Measurements from ENCODE around the gene BOLA2B.
A peak's percentile ranks its signal among the peaks of the same experiment; 100 is the strongest.
"Not testable (repeated sequence)": the region's sequence is repeated elsewhere in the genome, so short reads cannot be mapped to it uniquely, and the experiment has no call there.

The BOLA2B gene

GRCh38 chr16:30193615-30194014 is at the start of gene BOLA2B, which contains the start of gene SLX1A:
BOLA2B (minus strand) TSS chr16:30193666; CDS start chr16:30193595, 71 bp downstream.
SLX1A (plus strand) TSS chr16:30193875; CDS start chr16:30194085, 210 bp downstream.
- peak within 1 kb of the TSS; percentile 44 to 70 (median 58) for H3K4me3 ChIP-seq
- peak within 1 kb of the TSS; percentile 65 to 87 (median 75); a peak in 20 of 22 replicates for H3K4me2 ChIP-seq
- H3K9me3 ChIP-seq (replicated peaks in 1 of 11); H3K27ac ChIP-seq; H4K20me1 ChIP-seq; H3K4me1 ChIP-seq; H3K36me3 ChIP-seq; H3K27me3 ChIP-seq: not testable (repeated sequence)
- peak within 1 kb of the TSS in 9 of 11 experiments; percentile 54 to 71 (median 60); a peak in 11 of 22 replicates for H3K9ac ChIP-seq

DNA sequence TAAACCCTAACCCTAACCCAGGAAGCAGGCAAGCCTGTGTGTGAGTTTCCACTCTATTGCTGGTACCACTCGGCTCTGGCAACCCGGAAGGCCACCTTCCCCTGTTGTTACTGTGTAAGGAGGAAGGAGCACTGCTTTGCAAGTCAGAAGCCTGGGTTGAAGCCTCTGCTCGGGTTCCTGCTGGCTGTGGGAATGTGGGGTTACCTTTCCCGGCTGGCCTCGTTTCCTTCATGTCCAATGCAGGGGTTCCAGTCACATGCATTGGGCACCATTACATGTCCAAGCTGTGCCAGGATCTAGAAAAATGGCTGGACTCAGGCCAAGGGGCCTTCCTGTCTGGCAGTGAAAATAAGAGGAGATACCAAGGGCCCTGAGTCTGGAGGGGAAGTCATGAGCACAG is 23.6 kb upstream of the BOLA2B start:
- not testable (repeated sequence) for H3K4me1 ChIP-seq; H4K20me1 ChIP-seq; H3K4me3 ChIP-seq; H3K27me3 ChIP-seq; H3K9me3 ChIP-seq (replicated peaks in 1 of 11); H3K36me3 ChIP-seq; H3K4me2 ChIP-seq; H3K27ac ChIP-seq; H3K9ac ChIP-seq

- H3K9me3 ChIP-seq (replicated peaks in 1 of 11); H4K20me1 ChIP-seq; H3K27ac ChIP-seq; H3K4me2 ChIP-seq; H3K27me3 ChIP-seq; H3K9ac ChIP-seq; H3K36me3 ChIP-seq; H3K4me1 ChIP-seq; H3K4me3 ChIP-seq: not testable (repeated sequence)
Measured at GRCh38 chr16:30211414-30211813, 17.9 kb upstream of the BOLA2B start.

DNA sequence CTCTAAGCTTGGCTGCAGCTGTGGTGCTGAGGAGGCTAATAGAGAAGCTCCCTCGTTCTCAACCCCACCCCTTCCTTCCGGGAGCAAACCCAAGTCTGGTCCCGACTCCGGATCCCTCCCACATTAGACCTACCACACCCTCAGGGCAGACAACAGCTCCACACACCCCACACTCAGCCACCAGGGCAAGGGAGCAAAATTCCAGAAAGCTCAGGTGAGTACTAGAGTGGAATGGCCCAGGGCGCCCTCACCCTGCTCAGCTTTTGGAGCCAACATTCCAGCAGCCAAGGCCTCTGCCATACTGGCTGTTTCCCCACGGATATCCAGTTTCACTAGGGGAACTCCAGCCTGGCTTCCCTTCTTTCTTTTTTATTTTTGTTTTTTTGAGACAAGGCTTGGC is 15.6 kb upstream of the BOLA2B start:
- not testable (repeated sequence) for H3K27me3 ChIP-seq; H3K4me2 ChIP-seq; H3K36me3 ChIP-seq; H3K27ac ChIP-seq; H4K20me1 ChIP-seq; H3K9me3 ChIP-seq (replicated peaks in 1 of 11); H3K9ac ChIP-seq; H3K4me1 ChIP-seq; H3K4me3 ChIP-seq

- H3K36me3 ChIP-seq; H3K4me2 ChIP-seq; H3K9me3 ChIP-seq (replicated peaks in 1 of 11); H3K4me3 ChIP-seq; H4K20me1 ChIP-seq; H3K4me1 ChIP-seq; H3K27ac ChIP-seq; H3K9ac ChIP-seq; H3K27me3 ChIP-seq: not testable (repeated sequence)
Measured at GRCh38 chr16:30207063-30207704, 13.7 kb upstream of the BOLA2B start.

DNA sequence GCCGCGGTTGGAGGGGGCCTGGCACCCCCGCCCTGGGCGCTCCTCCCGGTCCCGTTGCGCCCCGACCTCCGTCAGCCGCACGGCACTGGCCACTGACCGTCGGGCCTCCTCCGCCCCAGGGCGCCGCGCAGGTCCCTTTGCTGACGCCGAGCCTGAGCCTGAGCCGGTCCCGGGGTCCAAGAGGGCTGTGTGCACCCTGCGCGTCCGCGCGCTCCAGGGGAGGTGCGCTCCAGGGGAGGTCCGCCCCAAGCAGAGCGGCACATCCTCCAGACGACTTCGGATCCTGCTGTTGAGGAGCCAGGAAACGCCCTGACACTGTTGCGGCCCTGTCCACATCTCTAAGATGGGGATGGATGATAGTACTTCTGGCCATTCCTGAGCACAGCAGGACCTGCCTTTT is 12.8 kb upstream of the BOLA2B start:
- H3K4me1 ChIP-seq; H3K36me3 ChIP-seq; H3K9ac ChIP-seq; H3K27me3 ChIP-seq; H3K27ac ChIP-seq; H4K20me1 ChIP-seq; H3K9me3 ChIP-seq (replicated peaks in 1 of 11): not testable (repeated sequence)
- peak overlapping the region; percentile 62 to 86 (median 73); a peak in 21 of 22 replicates for H3K4me2 ChIP-seq
- H3K4me3 ChIP-seq: peak overlapping the region in 8 of 10 experiments; percentile 40 to 65 (median 51); a peak in 13 of 20 replicates

DNA sequence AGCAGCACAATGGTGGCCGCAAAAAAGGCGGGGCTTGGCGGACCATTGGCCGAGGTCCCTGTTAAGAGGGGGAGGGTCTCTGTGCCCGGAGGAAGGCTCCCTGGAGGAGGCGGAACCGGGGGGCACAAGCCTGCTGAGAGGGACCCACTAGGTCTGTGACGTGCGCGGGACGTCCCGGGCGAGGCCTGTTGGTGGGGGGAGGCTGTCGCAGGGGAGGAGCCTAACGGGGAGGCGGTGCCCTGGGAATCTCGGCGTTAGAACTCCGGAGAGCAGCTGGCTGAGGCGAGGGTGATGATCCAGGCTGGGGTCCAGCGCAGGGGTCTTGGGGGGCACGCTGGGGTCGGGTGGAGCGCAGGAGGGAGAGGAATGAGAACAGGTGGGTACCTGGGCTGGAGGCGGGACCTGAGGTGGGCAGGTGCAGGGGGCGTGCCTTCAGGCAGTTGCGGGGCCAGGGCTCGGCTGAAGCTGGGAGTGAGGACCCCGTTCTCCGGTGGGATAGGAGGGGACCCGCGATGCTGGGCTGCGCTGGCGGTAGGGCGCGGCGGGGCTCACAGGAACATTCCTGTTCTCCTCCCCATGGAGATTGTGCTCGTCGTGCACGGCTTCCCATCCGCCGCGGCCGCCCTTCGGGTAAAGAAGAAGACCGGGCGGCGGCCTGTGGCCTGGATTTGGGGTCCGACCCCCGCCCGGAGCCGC is 12.2 kb upstream of the BOLA2B start:
- H3K4me1 ChIP-seq; H3K36me3 ChIP-seq; H3K27ac ChIP-seq; H3K27me3 ChIP-seq; H4K20me1 ChIP-seq; H3K9ac ChIP-seq; H3K9me3 ChIP-seq (replicated peaks in 1 of 11): not testable (repeated sequence)
- Histone ChIP-seq H3K4me2 (peak overlapping the region; percentile 62 to 86 (median 73); a peak in 21 of 22 replicates), H3K4me3 (peak overlapping the region in 8 of 10 experiments; percentile 40 to 65 (median 51); a peak in 13 of 20 replicates)

GRCh38 chr16:30199608-30200343 is 6.3 kb upstream of the BOLA2B start:
- not testable (repeated sequence) for H3K4me3 ChIP-seq; H3K4me2 ChIP-seq; H3K9me3 ChIP-seq (replicated peaks in 1 of 11); H3K27me3 ChIP-seq; H3K36me3 ChIP-seq; H4K20me1 ChIP-seq; H3K4me1 ChIP-seq; H3K9ac ChIP-seq; H3K27ac ChIP-seq

- H3K36me3 ChIP-seq; H4K20me1 ChIP-seq; H3K4me3 ChIP-seq; H3K4me2 ChIP-seq; H3K27me3 ChIP-seq; H3K9ac ChIP-seq; H3K27ac ChIP-seq; H3K4me1 ChIP-seq; H3K9me3 ChIP-seq (replicated peaks in 1 of 11): not testable (repeated sequence)
Measured at GRCh38 chr16:30199049-30199448, 5.6 kb upstream of the BOLA2B start, which contains the start of gene SULT1A3. SULT1A3 (plus strand) TSS chr16:30199255; CDS start chr16:30200729, 1,474 bp downstream.

DNA sequence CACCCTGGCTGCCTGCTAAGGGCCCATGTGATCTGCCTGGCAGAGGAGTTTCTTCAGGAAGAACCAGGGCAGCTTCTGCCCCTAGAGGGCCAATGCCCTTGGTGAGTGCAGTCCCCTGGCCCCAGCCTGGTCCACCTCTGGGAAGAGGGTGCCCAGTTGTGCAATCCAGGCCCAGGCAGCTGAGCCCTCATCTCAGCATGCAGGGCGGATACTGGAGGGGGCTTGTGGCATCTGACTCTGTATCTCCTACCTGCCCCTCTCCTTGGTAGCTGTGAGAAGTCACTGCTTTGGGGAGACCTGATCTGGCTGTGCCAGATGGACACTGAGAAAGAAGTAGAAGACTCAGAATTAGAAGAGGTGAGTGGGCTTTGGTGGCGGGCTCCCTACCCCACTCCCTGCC is 3.5 kb upstream of the BOLA2B start:
- not testable (repeated sequence) for H3K27ac ChIP-seq; H4K20me1 ChIP-seq; H3K36me3 ChIP-seq; H3K9me3 ChIP-seq (replicated peaks in 1 of 11); H3K4me1 ChIP-seq; H3K9ac ChIP-seq; H3K27me3 ChIP-seq; H3K4me3 ChIP-seq; H3K4me2 ChIP-seq

GRCh38 chr16:30194172-30194925 is 883 bp upstream of the BOLA2B start:
- peak overlapping the region; percentile 65 to 87 (median 75); a peak in 20 of 22 replicates for H3K4me2 ChIP-seq
- H3K9me3 ChIP-seq (replicated peaks in 1 of 11); H3K4me1 ChIP-seq; H3K36me3 ChIP-seq; H3K27ac ChIP-seq; H3K27me3 ChIP-seq; H4K20me1 ChIP-seq: not testable (repeated sequence)
- peak overlapping the region; percentile 44 to 70 (median 58) for H3K4me3 ChIP-seq
- H3K9ac ChIP-seq: peak overlapping the region in 9 of 11 experiments; percentile 54 to 71 (median 60); a peak in 11 of 22 replicates

GRCh38 chr16:30193098-30193497 is 368 bp downstream of the BOLA2B start:
- not testable (repeated sequence) for H3K27ac ChIP-seq; H3K27me3 ChIP-seq; H3K4me3 ChIP-seq; H3K4me1 ChIP-seq; H3K36me3 ChIP-seq; H3K4me2 ChIP-seq; H4K20me1 ChIP-seq; H3K9me3 ChIP-seq (replicated peaks in 1 of 11); H3K9ac ChIP-seq

- Histone ChIP-seq H3K36me3 (peaks cover 10 to 23% (median 21%) of the 10 kb centered on the region in 11 experiments), H3K4me1 (peaks cover 14 to 22% (median 15%) of the 10 kb centered on the region in 10 experiments), H4K20me1 (peaks cover 0 to 23% (median 20%) of the 10 kb centered on the region in 11 experiments; a peak in 17 of 22 replicates)
- not testable (repeated sequence) for H3K4me2 ChIP-seq; H3K9me3 ChIP-seq (replicated peaks in 1 of 11); H3K9ac ChIP-seq; H3K27me3 ChIP-seq; H3K4me3 ChIP-seq; H3K27ac ChIP-seq
Measured at GRCh38 chr16:30191158-30191557, 2.3 kb downstream of the BOLA2B start.

All from BLaER1 treated with 17β-estradiol and CSF1 and Interleukin-3, amounts not matched to agents 10 nM and 100 nM (cell line).